Keratinocyte (primary cell): Measurements from ENCODE around the gene PARD3B.

Source experiments
- EZH2 ChIP-seq: IDR thresholded peaks from one replicate; pipeline ENCODE4 v1.6.1; 2012; ENCODE audit warnings: inconsistent platforms, mild to moderate bottlenecking, low read length, moderate library complexity
- TF ChIP-seq, protein P1 (sequence below), 3 experiments: IDR thresholded peaks in 1 of 3; conservative IDR thresholded peaks in 1 of 3; optimal IDR thresholded peaks in 1 of 3; 2 replicates in 2 of 3; 3 replicates in 1 of 3; pipeline versions ENCODE3 to v1.5.1; 2011; ENCODE audit warnings: low read length in 3 of 3, mild to moderate bottlenecking in 3 of 3, moderate library complexity in 2 of 3, control low read depth in 1 of 3, inconsistent platforms in 1 of 3; ENCODE audit not compliant: insufficient read depth in 2 of 3; ENCODE audit errors: extremely low read depth in 1 of 3

GRCh38 chr2:205482399-205483081 is 937.3 kb downstream of the PARD3B start:
- TF ChIP-seq, protein P1, sequence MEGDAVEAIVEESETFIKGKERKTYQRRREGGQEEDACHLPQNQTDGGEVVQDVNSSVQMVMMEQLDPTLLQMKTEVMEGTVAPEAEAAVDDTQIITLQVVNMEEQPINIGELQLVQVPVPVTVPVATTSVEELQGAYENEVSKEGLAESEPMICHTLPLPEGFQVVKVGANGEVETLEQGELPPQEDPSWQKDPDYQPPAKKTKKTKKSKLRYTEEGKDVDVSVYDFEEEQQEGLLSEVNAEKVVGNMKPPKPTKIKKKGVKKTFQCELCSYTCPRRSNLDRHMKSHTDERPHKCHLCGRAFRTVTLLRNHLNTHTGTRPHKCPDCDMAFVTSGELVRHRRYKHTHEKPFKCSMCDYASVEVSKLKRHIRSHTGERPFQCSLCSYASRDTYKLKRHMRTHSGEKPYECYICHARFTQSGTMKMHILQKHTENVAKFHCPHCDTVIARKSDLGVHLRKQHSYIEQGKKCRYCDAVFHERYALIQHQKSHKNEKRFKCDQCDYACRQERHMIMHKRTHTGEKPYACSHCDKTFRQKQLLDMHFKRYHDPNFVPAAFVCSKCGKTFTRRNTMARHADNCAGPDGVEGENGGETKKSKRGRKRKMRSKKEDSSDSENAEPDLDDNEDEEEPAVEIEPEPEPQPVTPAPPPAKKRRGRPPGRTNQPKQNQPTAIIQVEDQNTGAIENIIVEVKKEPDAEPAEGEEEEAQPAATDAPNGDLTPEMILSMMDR (optimal IDR thresholded peaks at IDR 0.05 in 1 of 3, IDR thresholded peaks at IDR 0.05 in 1 of 3, conservative IDR thresholded peaks at IDR 0.05 in 1 of 3; ENCODE audit: extremely low read depth in 1 of 3, insufficient read depth in 2 of 3, low read length in 3 of 3) = no peak
- TF ChIP-seq EZH2 = no peak
